ENCODE data around the gene ARF5.

The ARF5 gene

DNA sequence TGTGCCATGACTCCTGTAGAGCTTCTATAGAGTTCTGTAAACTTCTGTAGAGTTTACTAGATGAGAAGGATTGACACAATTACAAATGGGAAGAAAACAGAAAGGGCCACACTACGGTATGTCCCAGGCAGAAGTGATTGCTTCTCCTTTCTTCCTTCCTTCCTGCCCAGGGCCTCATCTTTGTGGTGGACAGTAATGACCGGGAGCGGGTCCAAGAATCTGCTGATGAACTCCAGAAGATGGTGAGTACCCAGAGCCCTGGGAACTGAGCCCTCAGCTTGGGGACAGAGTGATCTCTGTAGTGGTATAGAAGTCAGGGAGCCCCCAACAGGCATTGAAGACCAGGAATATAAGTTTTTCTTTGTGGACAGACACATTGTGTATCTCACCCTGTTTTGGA, 1.7 kb downstream of the ARF5 start:
- TF ChIP-seq, protein P1, sequence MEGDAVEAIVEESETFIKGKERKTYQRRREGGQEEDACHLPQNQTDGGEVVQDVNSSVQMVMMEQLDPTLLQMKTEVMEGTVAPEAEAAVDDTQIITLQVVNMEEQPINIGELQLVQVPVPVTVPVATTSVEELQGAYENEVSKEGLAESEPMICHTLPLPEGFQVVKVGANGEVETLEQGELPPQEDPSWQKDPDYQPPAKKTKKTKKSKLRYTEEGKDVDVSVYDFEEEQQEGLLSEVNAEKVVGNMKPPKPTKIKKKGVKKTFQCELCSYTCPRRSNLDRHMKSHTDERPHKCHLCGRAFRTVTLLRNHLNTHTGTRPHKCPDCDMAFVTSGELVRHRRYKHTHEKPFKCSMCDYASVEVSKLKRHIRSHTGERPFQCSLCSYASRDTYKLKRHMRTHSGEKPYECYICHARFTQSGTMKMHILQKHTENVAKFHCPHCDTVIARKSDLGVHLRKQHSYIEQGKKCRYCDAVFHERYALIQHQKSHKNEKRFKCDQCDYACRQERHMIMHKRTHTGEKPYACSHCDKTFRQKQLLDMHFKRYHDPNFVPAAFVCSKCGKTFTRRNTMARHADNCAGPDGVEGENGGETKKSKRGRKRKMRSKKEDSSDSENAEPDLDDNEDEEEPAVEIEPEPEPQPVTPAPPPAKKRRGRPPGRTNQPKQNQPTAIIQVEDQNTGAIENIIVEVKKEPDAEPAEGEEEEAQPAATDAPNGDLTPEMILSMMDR (conservative IDR thresholded peaks at IDR 0.05) = no peak
- no peak for TF ChIP-seq ZFX (IDR thresholded peaks at IDR 0.05)
- H3K27ac ChIP-seq = no peak overlapping the region

GRCh38 chr7:127591189-127591588, 3.0 kb downstream of the ARF5 start:
- no peak overlapping the region for H3K27ac ChIP-seq
- TF ChIP-seq ZFX (IDR thresholded peaks at IDR 0.05) = no peak

DNA sequence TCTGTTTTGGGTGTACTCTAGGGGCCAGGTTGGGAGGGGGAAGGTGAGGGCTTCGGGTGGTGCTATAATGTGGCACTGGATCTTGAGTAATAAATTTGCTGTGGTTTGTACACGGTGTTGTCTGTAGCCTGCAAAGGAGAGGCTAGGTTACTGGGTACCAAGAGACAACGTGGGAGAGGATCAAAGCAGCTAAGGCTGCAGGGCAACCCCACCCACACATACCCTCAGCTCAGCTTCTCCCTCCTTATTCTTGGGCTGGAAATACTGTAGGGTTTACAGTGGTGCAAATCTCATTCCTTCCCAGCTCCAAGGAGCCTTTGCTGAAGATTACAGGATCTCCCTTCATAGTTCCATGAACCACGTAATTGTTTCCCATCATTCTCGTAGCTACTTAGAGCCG, 3.4 kb downstream of the ARF5 start:
- TF ChIP-seq, protein P1 (conservative IDR thresholded peaks at IDR 0.05) = no peak
- TF ChIP-seq ZFX (IDR thresholded peaks at IDR 0.05) = no peak

GRCh38 chr7:127592550-127592949, 4.3 kb downstream of the ARF5 start:
- TF ChIP-seq, protein P1 (conservative IDR thresholded peaks at IDR 0.05) = no peak
- TF ChIP-seq ZFX (IDR thresholded peaks at IDR 0.05) = no peak
- no peak overlapping the region for H3K27ac ChIP-seq

More for the DNA sequence above, 3.4 kb downstream of the ARF5 start:
- H3K27ac ChIP-seq = no peak overlapping the region

- no peak overlapping the region for H3K27ac ChIP-seq
- TF ChIP-seq, protein P1 (conservative IDR thresholded peaks at IDR 0.05) = no peak
- TF ChIP-seq ZFX (IDR thresholded peaks at IDR 0.05) = no peak
Measured at GRCh38 chr7:127594490-127594889, 6.3 kb downstream of the ARF5 start.

- no peak for TF ChIP-seq ZFX (IDR thresholded peaks at IDR 0.05)
- TF ChIP-seq, protein P1 (conservative IDR thresholded peaks at IDR 0.05) = no peak
- no peak overlapping the region for H3K27ac ChIP-seq
Measured at GRCh38 chr7:127595737-127596136, 7.5 kb downstream of the ARF5 start.

DNA sequence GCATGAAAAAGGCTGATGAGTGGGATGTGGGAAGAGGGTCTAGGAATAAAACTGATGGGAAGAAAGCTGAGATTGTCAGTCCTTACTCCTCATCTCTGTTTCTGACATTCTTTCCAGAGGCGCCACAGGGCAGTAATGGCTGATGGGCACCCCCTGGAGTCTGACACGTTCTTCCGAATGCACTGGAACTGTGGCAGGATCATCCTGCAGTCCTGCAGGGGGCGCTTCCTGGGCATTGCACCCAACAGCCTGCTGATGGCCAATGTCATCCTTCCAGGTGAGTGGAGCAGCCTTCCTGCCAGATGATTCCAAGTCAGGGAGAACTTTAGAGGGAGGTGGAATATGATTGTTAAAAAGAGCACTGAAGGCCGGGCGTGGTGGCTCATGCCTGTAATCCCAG, 10.1 kb downstream of the ARF5 start:
- TF ChIP-seq, protein P1 (conservative IDR thresholded peaks at IDR 0.05) = peak; percentile 80
- no peak for TF ChIP-seq ZFX (IDR thresholded peaks at IDR 0.05)
- H3K27ac ChIP-seq = no peak overlapping the region

DNA sequence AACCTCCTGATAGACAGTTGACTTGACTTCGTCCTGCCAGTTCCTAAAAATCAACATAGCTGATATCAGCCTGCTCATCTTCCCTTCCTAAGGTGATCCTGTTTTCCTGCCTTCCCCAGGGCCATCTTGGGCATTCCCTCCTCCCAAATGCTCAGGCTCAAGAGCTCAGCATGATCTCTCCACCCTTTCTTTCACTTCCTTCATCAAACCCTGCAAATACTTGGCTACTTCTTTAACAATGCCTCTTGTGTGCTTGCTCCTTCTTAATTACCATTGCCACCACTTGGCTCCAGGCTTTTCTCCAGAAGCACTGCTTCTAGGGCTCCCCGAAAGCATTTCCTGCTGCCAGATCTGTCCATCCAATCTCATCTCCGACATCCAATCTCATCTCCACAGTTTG, 12.7 kb downstream of the ARF5 start:
- no peak overlapping the region for H3K27ac ChIP-seq
- TF ChIP-seq, protein P1 (conservative IDR thresholded peaks at IDR 0.05) = no peak
- no peak for TF ChIP-seq ZFX (IDR thresholded peaks at IDR 0.05)

All from C4-2B (cell line).